NCI-H128 (cell line): ENCODE measurements around the gene PLRG1.

ENCODE experiments used
- DNase-seq: peaks from one replicate; lab custom pipeline; 2025; ENCODE audit not compliant: unreplicated experiment; lab: John Stamatoyannopoulos, UW

PLRG1 gene

GRCh38 chr4:154521607-154522006, 28.6 kb downstream of the PLRG1 start:
- DNase-seq, result no peak

GRCh38 chr4:154519214-154519613, 31.0 kb downstream of the PLRG1 start:
- DNase-seq, result no peak

GRCh38 chr4:154517591-154517990, 32.6 kb downstream of the PLRG1 start:
- DNase-seq, result no peak

GRCh38 chr4:154516318-154517029, 33.7 kb downstream of the PLRG1 start:
- DNase-seq, result no peak

- DNase-seq, result no peak
These were observed 38.2 kb downstream of the PLRG1 start for GRCh38 chr4:154511981-154512380.

GRCh38 chr4:154511548-154511947, 38.7 kb downstream of the PLRG1 start:
- DNase-seq, result no peak

GRCh38 chr4:154507156-154507555, 43.0 kb downstream of the PLRG1 start:
- DNase-seq, result no peak

GRCh38 chr4:154506253-154506652, 43.9 kb downstream of the PLRG1 start:
- DNase-seq, result no peak

- no peak for DNase-seq
These were observed 46.6 kb downstream of the PLRG1 start for GRCh38 chr4:154503598-154503997.

GRCh38 chr4:154502111-154502510, 48.1 kb downstream of the PLRG1 start:
- no peak for DNase-seq

GRCh38 chr4:154497889-154498288, 52.3 kb downstream of the PLRG1 start:
- no peak for DNase-seq

- no peak for DNase-seq
These were observed 54.3 kb downstream of the PLRG1 start for GRCh38 chr4:154495867-154496266.

GRCh38 chr4:154492288-154492687, 57.9 kb downstream of the PLRG1 start:
- no peak for DNase-seq

- no peak for DNase-seq
These were observed 58.6 kb downstream of the PLRG1 start, which contains the start of gene DCHS2 for GRCh38 chr4:154491341-154492271. Gene DCHS2 (minus strand): TSS chr4:154491799. CDS start chr4:154491355, 444 bp downstream.

GRCh38 chr4:154490583-154491340, 59.4 kb downstream of the PLRG1 start:
- no peak for DNase-seq

- no peak for DNase-seq
These were observed 60.0 kb downstream of the PLRG1 start for GRCh38 chr4:154490234-154490582.

- DNase-seq, result no peak
These were observed 60.5 kb downstream of the PLRG1 start for GRCh38 chr4:154489558-154490233.

- no peak for DNase-seq
These were observed 63.1 kb downstream of the PLRG1 start for GRCh38 chr4:154487145-154487544.

GRCh38 chr4:154485127-154485773, 65.0 kb downstream of the PLRG1 start:
- DNase-seq, result no peak
